Uterus (tissue), 2 donors: Measurements from ENCODE around the gene PDZK1IP1.

Experiments
- CTCF ChIP-seq, 4 experiments: fragments of 200-600 bp in 2 of 4; fragments of 450-650 bp in 2 of 4; sonication (generic) in 2 of 4; IDR thresholded peaks; one replicate each; pipeline ENCODE4 v1.5.1; 2016 to 2019; ENCODE audit warnings: antibody characterized with exemption in 4 of 4, mild to moderate bottlenecking in 2 of 4, moderate library complexity in 1 of 4
- POLR2A ChIP-seq, 2 donors: fragments of 450-650 bp; IDR thresholded peaks; one replicate each; pipeline ENCODE4 v1.6.1; 2016; ENCODE audit warnings: antibody characterized with exemption in 2 of 2, mild to moderate bottlenecking in 1 of 2, moderate library complexity in 1 of 2

GRCh38 chr1:47188791-47189785 lies 748 bp downstream of the PDZK1IP1 start:
- TF ChIP-seq CTCF (IDR thresholded peaks at IDR 0.05) (no peak), POLR2A (IDR thresholded peaks at IDR 0.05) (no peak)
